GM12878 (cell line): ENCODE measurements around the gene PPM1E. TPM values are rescaled to one million over a fixed set of nuclear protein-coding genes. Genes with fewer than 3 reads are reported as not detected.
A peak's percentile ranks its signal among the peaks of the same experiment; 100 is the strongest.

Source experiments
- BACH1 ChIP-seq: fragments of 450-650 bp; IDR thresholded peaks from 2 replicates; pipeline ENCODE4 v1.6.1; 2017; ENCODE audit warnings: mild to moderate bottlenecking, borderline replicate concordance
- BMI1 ChIP-seq: fragments of 450-650 bp; IDR thresholded peaks from 2 replicates; pipeline ENCODE4 v1.6.1; 2016; ENCODE audit warnings: mild to moderate bottlenecking, moderate library complexity, borderline replicate concordance
- CUX1 ChIP-seq: IDR thresholded peaks from 2 replicates; pipeline ENCODE4 v1.6.1; 2012; ENCODE audit warnings: improper control_type of control experiment, low read depth, low read length; ENCODE audit not compliant: insufficient replicate concordance
- E4F1 ChIP-seq: fragments of 450-650 bp; IDR thresholded peaks from 2 replicates; pipeline ENCODE4 v1.6.1; 2018; ENCODE audit warnings: borderline replicate concordance, mild to moderate bottlenecking; ENCODE audit not compliant: partially characterized antibody
- EGR1 ChIP-seq, 2 experiments: IDR thresholded peaks; 1 replicate in 1 of 2; 2 replicates in 1 of 2; pipeline ENCODE4 v1.6.1; 2011 to 2012; ENCODE audit warnings: low read depth in 2 of 2, low read length in 2 of 2, borderline replicate concordance in 1 of 2, mild to moderate bottlenecking in 1 of 2, moderate library complexity in 1 of 2
- FOXK2 ChIP-seq: fragments of 450-650 bp; IDR thresholded peaks from 2 replicates; pipeline ENCODE4 v1.6.1; 2017; ENCODE audit warnings: mild to moderate bottlenecking, moderate library complexity
- IRF3 ChIP-seq: fragments of 450-650 bp; IDR thresholded peaks from 2 replicates; pipeline ENCODE4 v1.6.1; 2014; ENCODE audit warnings: mild to moderate bottlenecking
- JUNB ChIP-seq: IDR thresholded peaks from 2 replicates; pipeline ENCODE4 v1.6.1; 2016; ENCODE audit warnings: antibody characterized with exemption, mild to moderate bottlenecking
- MTA3 ChIP-seq: IDR thresholded peaks from 2 replicates; pipeline ENCODE4 v1.6.1; 2012; ENCODE audit warnings: low read length, inconsistent platforms, borderline replicate concordance
- MXI1 ChIP-seq: fragments of 150-350 bp; IDR thresholded peaks from 2 replicates; pipeline ENCODE4 v1.6.1; 2011; ENCODE audit warnings: low read depth, mild to moderate bottlenecking, inconsistent platforms, low read length, improper control_type of control experiment
- NRF1 ChIP-seq: conservative IDR thresholded peaks from 2 replicates; pipeline ENCODE4 v1.6.1; 2011; ENCODE audit warnings: mild to moderate bottlenecking, low read depth, low read length, improper control_type of control experiment
- SIX5 ChIP-seq: IDR thresholded peaks from 2 replicates; pipeline ENCODE4 v1.6.1; 2011; ENCODE audit warnings: mild to moderate bottlenecking, low read depth, low read length, moderate library complexity; ENCODE audit not compliant: severe bottlenecking
- SP1 ChIP-seq: IDR thresholded peaks from one replicate; pipeline ENCODE4 v1.6.1; 2011; ENCODE audit warnings: low read depth, low read length
- SREBF1 ChIP-seq: IDR thresholded peaks from 2 replicates; pipeline ENCODE4 v1.6.1; 2012; ENCODE audit warnings: mild to moderate bottlenecking, low read length
- SREBF2 ChIP-seq: IDR thresholded peaks from 2 replicates; pipeline ENCODE4 v1.6.1; 2012; ENCODE audit warnings: mild to moderate bottlenecking, low read length
- TARDBP ChIP-seq: IDR thresholded peaks from 2 replicates; pipeline ENCODE4 v1.6.1; 2016; ENCODE audit warnings: borderline replicate concordance
- TCF7 ChIP-seq: IDR thresholded peaks from 2 replicates; pipeline ENCODE4 v1.6.1; 2014; ENCODE audit warnings: antibody characterized with exemption, borderline replicate concordance
- ZNF207 ChIP-seq: fragments of 450-650 bp; IDR thresholded peaks from 2 replicates; pipeline ENCODE4 v1.6.1; 2014; ENCODE audit warnings: antibody characterized with exemption, mild to moderate bottlenecking, borderline replicate concordance
- ZNF592 ChIP-seq: fragments of 450-650 bp; IDR thresholded peaks from 2 replicates; pipeline ENCODE4 v1.6.1; 2017; ENCODE audit warnings: mild to moderate bottlenecking, moderate library complexity
- ZNF622 ChIP-seq: fragments of 450-650 bp; IDR thresholded peaks from 2 replicates; pipeline ENCODE4 v1.6.1; 2017; ENCODE audit warnings: mild to moderate bottlenecking, inconsistent platforms
- polyA plus RNA-seq, 11 experiments: library from polyadenylated mRNA; depleted of rRNA in 4 of 11; unstranded in 6 of 11; stranded (reverse) in 5 of 11; fragments of >200 nt; fragmentation: Nextera tagmentation in 4 of 11; fragmentation: Illumina TruSeq in 1 of 11; extraction: Ambion mirVana in 4 of 11; extraction: Trizol in 1 of 11; gene quantifications; 1 replicate in 1 of 11; 2 replicates in 10 of 11; pipeline versions ENCODE4 v1.2.1 to v1.2.3, GENCODE V29; 2011 to 2016; ENCODE audit warnings: inconsistent platforms in 2 of 11, missing spikeins in 2 of 11, low read depth in 1 of 11
- total RNA-seq, 4 experiments: library from RNA; depleted of rRNA in 3 of 4; stranded (reverse); fragments of >200 nt in 3 of 4; fragmentation: Illumina TruSeq in 1 of 4; extraction: Trizol in 1 of 4; gene quantifications; 2 replicates each; pipeline versions ENCODE4 v1.2.1 to v1.2.3, GENCODE V29; 2013 to 2021

The PPM1E gene
- total and polyA plus RNA-seq, 10 of the 15 experiments (the other 5 are each of a cell fraction or from before 2014, with no cell fraction given), result 0.07 to 0.28 (median 0.16) TPM

GRCh38 chr17:58875261-58875660 is 119.6 kb downstream of the PPM1E start (continued):
- TF ChIP-seq CUX1, result no peak
- TF ChIP-seq FOXK2, result no peak
- peak; percentile 93 for TF ChIP-seq TCF7
- no peak for TF ChIP-seq SIX5
- no peak for TF ChIP-seq NRF1
- no peak for TF ChIP-seq EGR1 (IDR thresholded peaks at IDR 0.05; ENCODE audit: borderline replicate concordance in 1 of 2, low read depth in 2 of 2, low read length in 2 of 2)
- no peak for TF ChIP-seq BACH1
- no peak for TF ChIP-seq IRF3
- peak; percentile 70 for TF ChIP-seq JUNB
- TF ChIP-seq BMI1, result no peak
- TF ChIP-seq MTA3, result no peak
- no peak for TF ChIP-seq ZNF592
- no peak for TF ChIP-seq TARDBP
- no peak for TF ChIP-seq ZNF622
- TF ChIP-seq SREBF2, result no peak
- no peak for TF ChIP-seq SP1
- TF ChIP-seq E4F1, result no peak
- TF ChIP-seq MXI1, result no peak
- TF ChIP-seq SREBF1, result no peak
- TF ChIP-seq ZNF207, result no peak
